WTC11 (cell line): ENCODE data around the gene STOM. TPM values are rescaled to one million over a fixed set of nuclear protein-coding genes. Genes with fewer than 3 reads are reported as not detected.

ENCODE experiments used
- ATAC-seq: fragments of 200-7000 bp; cut with Tn5 transposase; 2 replicates; pipeline ENCODE4 v1.10.0; 2021; ENCODE audit warnings: mild to moderate bottlenecking, moderate library complexity
- CTCF ChIA-PET: fragments of 300-600 bp; sonication (Branson Sonifier 250); formaldehyde crosslinking; loops from one replicate; lab custom pipeline; 2021; ENCODE audit warnings: antibody characterized with exemption; lab: Charles Lee
- POLR2A ChIA-PET: fragments of 350-600 bp; sonication (Branson Sonifier 250); formaldehyde crosslinking; loops from one replicate; lab custom pipeline; 2021; ENCODE audit warnings: antibody characterized with exemption; lab: Charles Lee
- DNase-seq: peaks from one replicate; pipeline ENCODE4 v3.0.0; 2021; ENCODE audit warnings: low spot score
- H3K27ac Mint-ChIP-seq: 2 replicates; pipeline ENCODE4 v1.8.0; 2021; ENCODE audit warnings: mixed read lengths
- H3K27me3 Mint-ChIP-seq: 2 replicates; pipeline ENCODE4 v1.8.0; 2021; ENCODE audit warnings: low read depth, mild to moderate bottlenecking, moderate library complexity, mixed read lengths
- H3K36me3 Mint-ChIP-seq: 2 replicates; pipeline ENCODE4 v1.8.0; 2021; ENCODE audit warnings: mixed read lengths
- H3K4me1 Mint-ChIP-seq: 2 replicates; pipeline ENCODE4 v1.8.0; 2022; ENCODE audit warnings: mixed read lengths
- H3K4me3 Mint-ChIP-seq: 2 replicates; pipeline ENCODE4 v1.8.0; 2021; ENCODE audit warnings: mild to moderate bottlenecking, moderate library complexity, mixed read lengths
- H3K9me3 Mint-ChIP-seq: 2 replicates; pipeline ENCODE4 v1.8.0; 2021; ENCODE audit warnings: mixed read lengths
- ATF2 ChIP-seq: sonication (generic); formaldehyde crosslinking; IDR thresholded peaks from 2 replicates; pipeline ENCODE4 v1.8.1; 2022; ENCODE audit warnings: low read depth, missing genetic modification reagents, borderline replicate concordance
- E2F1 ChIP-seq: sonication (generic); formaldehyde crosslinking; IDR thresholded peaks from 2 replicates; pipeline ENCODE4 v1.8.0; 2022; ENCODE audit warnings: mild to moderate bottlenecking, missing genetic modification reagents
- ERG ChIP-seq: fragments of 250-450 bp; sonication (Bioruptor Pico); IDR thresholded peaks from 2 replicates; pipeline ENCODE4 v1.8.0; 2021; ENCODE audit warnings: mild to moderate bottlenecking
- ESRRA ChIP-seq: sonication (generic); formaldehyde crosslinking; IDR thresholded peaks from 2 replicates; pipeline ENCODE4 v1.8.1; 2022; ENCODE audit warnings: mild to moderate bottlenecking, missing genetic modification reagents, borderline replicate concordance
- FOXP4 ChIP-seq: sonication (generic); formaldehyde crosslinking; IDR thresholded peaks from 2 replicates; pipeline ENCODE4 v1.8.0; 2022; ENCODE audit warnings: mild to moderate bottlenecking, missing genetic modification reagents
- GRHL2 ChIP-seq: fragments of 250-450 bp; sonication (Bioruptor Pico); IDR thresholded peaks from 2 replicates; pipeline ENCODE4 v1.8.0; 2022; ENCODE audit warnings: mild to moderate bottlenecking, moderate library complexity; ENCODE audit not compliant: insufficient replicate concordance, severe bottlenecking
- IRF1 ChIP-seq: sonication (generic); formaldehyde crosslinking; IDR thresholded peaks from 2 replicates; pipeline ENCODE4 v1.8.0; 2023; ENCODE audit warnings: missing genetic modification reagents
- JAZF1 ChIP-seq: fragments of 250-450 bp; sonication (Bioruptor Pico); IDR thresholded peaks from 2 replicates; pipeline ENCODE4 v1.9.0; 2021; ENCODE audit warnings: moderate library complexity, mild to moderate bottlenecking, inconsistent platforms
- KAT7 ChIP-seq: sonication (generic); formaldehyde crosslinking; IDR thresholded peaks from 2 replicates; pipeline ENCODE4 v1.8.1; 2023; ENCODE audit warnings: missing genetic modification reagents, mild to moderate bottlenecking, borderline replicate concordance
- MAX ChIP-seq: sonication (generic); formaldehyde crosslinking; IDR thresholded peaks from 2 replicates; pipeline ENCODE4 v1.8.0; 2022; ENCODE audit warnings: mild to moderate bottlenecking, missing genetic modification reagents
- MLX ChIP-seq: sonication (generic); formaldehyde crosslinking; IDR thresholded peaks from 2 replicates; pipeline ENCODE4 v1.8.1; 2023; ENCODE audit warnings: mild to moderate bottlenecking, missing genetic modification reagents, moderate library complexity
- NR1H2 ChIP-seq: sonication (generic); formaldehyde crosslinking; IDR thresholded peaks from 2 replicates; pipeline ENCODE4 v1.9.0; 2021; ENCODE audit warnings: mild to moderate bottlenecking, moderate library complexity, missing genetic modification reagents
- PRRX2 ChIP-seq: fragments of 250-450 bp; sonication (Bioruptor Pico); IDR thresholded peaks from 2 replicates; pipeline ENCODE4 v1.8.0; 2021; ENCODE audit warnings: mild to moderate bottlenecking
- SOX15 ChIP-seq: fragments of 250-450 bp; sonication (Bioruptor Pico); IDR thresholded peaks from 2 replicates; pipeline ENCODE4 v1.9.0; 2021; ENCODE audit warnings: mild to moderate bottlenecking
- STAT6 ChIP-seq: sonication (generic); formaldehyde crosslinking; conservative IDR thresholded peaks from 2 replicates; pipeline ENCODE4 v1.8.1; 2023; ENCODE audit warnings: mild to moderate bottlenecking, low read depth, missing genetic modification reagents, moderate library complexity
- USF2 ChIP-seq: sonication (generic); formaldehyde crosslinking; IDR thresholded peaks from 2 replicates; pipeline ENCODE4 v1.8.1; 2023; ENCODE audit warnings: mild to moderate bottlenecking, missing genetic modification reagents, moderate library complexity
- ZBTB21 ChIP-seq: sonication (generic); formaldehyde crosslinking; IDR thresholded peaks from 2 replicates; pipeline ENCODE4 v1.8.1; 2023; ENCODE audit warnings: mild to moderate bottlenecking, missing genetic modification reagents, borderline replicate concordance
- ZNF317 ChIP-seq: sonication (generic); formaldehyde crosslinking; IDR thresholded peaks from 2 replicates; pipeline ENCODE4 v1.8.1; 2023; ENCODE audit warnings: low read depth, mild to moderate bottlenecking, moderate library complexity, missing genetic modification reagents, borderline replicate concordance
- total RNA-seq: library from RNA; stranded (reverse); gene quantifications from 3 replicates; pipeline ENCODE4 v1.2.3, GENCODE V29; 2021

Gene STOM
- total RNA-seq, 1 experiment from 2014 or later = 32.9 TPM

- ATAC-seq (no peak; the same call in 1 of the 2 replicates), DNase-seq (no peak)
- POLR2A ChIA-PET = interaction anchor here (0.6 kb wide), 1 partner anchor 1485 kb away, joined by 5 read pairs; no protein-coding TSS in a partner anchor
- Mint-ChIP-seq H3K4me3 (no peak overlapping the region), H3K9me3 (peaks cover 5% of the 10 kb centered on the region; the same call in 1 of the 2 replicates), H3K27me3 (no peaks in the 10 kb centered on the region), H3K4me1 (no peaks in the 10 kb centered on the region), H3K36me3 (peaks cover 16% of the 10 kb centered on the region), H3K27ac (no peak overlapping the region)
- CTCF ChIA-PET = interaction anchor here (0.6 to 1.4 kb wide), 5 partner anchors 9 to 580 kb away, joined by 3 to 4 read pairs (median 3); no protein-coding TSS in a partner anchor
- no peak for TF ChIP-seq MLX (CRISPR knock-in tag)
- no peak for TF ChIP-seq MAX (CRISPR knock-in tag)
- no peak for TF ChIP-seq ERG (CRISPR knock-in tag)
- no peak for TF ChIP-seq E2F1
- no peak for TF ChIP-seq USF2
- TF ChIP-seq STAT6 (CRISPR knock-in tag) = no peak
- TF ChIP-seq GRHL2 (CRISPR knock-in tag) = no peak
- no peak for TF ChIP-seq PRRX2 (CRISPR knock-in tag)
- TF ChIP-seq ZBTB21 = no peak
- TF ChIP-seq FOXP4 (CRISPR knock-in tag) = no peak
- TF ChIP-seq KAT7 (CRISPR knock-in tag) = no peak
- no peak for TF ChIP-seq SOX15
- no peak for TF ChIP-seq JAZF1 (CRISPR knock-in tag)
- TF ChIP-seq ZNF317 = no peak
- no peak for TF ChIP-seq NR1H2 (CRISPR knock-in tag)
- TF ChIP-seq ESRRA (CRISPR knock-in tag) = no peak
- no peak for TF ChIP-seq ATF2 (CRISPR knock-in tag)
- TF ChIP-seq IRF1 = no peak
Measured at GRCh38 chr9:121326901-121327613, 43.0 kb downstream of the STOM start.
